ENCODE results near the gene MBLAC1.

DNA sequence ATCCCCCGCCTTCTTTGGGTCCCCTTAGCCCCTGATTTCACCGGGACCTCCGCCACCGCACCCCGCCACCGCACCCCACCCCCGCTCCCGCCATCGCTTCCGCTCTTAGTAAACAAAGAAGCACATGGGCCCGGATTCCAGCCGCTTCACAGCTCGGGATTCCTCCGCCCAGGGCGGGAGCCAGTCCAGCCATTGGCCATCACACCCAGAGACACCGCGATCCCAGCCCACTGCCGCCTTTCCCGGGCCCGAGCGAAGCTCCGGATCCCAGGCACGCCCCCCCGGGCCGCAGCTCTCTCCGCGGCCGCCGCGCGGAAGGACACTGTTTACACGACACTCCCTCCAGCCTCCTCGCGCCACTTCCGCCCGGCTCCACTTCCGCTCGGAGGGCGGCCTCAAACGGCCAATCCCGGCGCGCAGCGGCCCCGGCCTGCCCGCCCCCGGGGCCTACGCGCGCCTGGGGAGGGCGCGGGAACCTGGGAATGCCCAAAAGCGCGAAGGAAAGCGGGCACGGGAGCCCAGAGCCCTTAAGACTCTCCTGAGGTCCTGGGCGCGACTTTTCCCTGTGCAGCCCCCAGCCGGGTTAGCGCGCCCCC, 26.2 kb upstream of the MBLAC1 start:
- no peak for TF ChIP-seq FOXA1 (IDR thresholded peaks at IDR 0.05)
- TF ChIP-seq, protein P1, sequence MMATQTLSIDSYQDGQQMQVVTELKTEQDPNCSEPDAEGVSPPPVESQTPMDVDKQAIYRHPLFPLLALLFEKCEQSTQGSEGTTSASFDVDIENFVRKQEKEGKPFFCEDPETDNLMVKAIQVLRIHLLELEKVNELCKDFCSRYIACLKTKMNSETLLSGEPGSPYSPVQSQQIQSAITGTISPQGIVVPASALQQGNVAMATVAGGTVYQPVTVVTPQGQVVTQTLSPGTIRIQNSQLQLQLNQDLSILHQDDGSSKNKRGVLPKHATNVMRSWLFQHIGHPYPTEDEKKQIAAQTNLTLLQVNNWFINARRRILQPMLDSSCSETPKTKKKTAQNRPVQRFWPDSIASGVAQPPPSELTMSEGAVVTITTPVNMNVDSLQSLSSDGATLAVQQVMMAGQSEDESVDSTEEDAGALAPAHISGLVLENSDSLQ (IDR thresholded peaks at IDR 0.05), result no peak
- TF ChIP-seq SP1 (IDR thresholded peaks at IDR 0.05), result no peak

Data from HEK293T (cell line).